CD4-positive, alpha-beta T cell (primary cell): ENCODE results near the gene ZNF804B. TPM values are rescaled to one million over a fixed set of nuclear protein-coding genes. Genes with fewer than 3 reads are reported as not detected.

Experiments used
- ATAC-seq: fragments of 200-7000 bp; cut with Tn5 transposase; one replicate; pipeline ENCODE4 v1.10.0; 2022; ENCODE audit warnings: mild to moderate bottlenecking; ENCODE audit not compliant: poor library complexity
- CTCF ChIA-PET: fragments of 350-600 bp; sonication (Branson Sonifier 250); formaldehyde crosslinking; loops from one replicate; lab custom pipeline; 2021; ENCODE audit warnings: antibody characterized with exemption, inconsistent platforms; lab: Charles Lee
- POLR2A ChIA-PET: fragments of 350-600 bp; sonication (Branson Sonifier 250); formaldehyde crosslinking; loops from one replicate; lab custom pipeline; 2021; ENCODE audit warnings: antibody characterized with exemption, inconsistent platforms; lab: Charles Lee
- DNase-seq, 14 experiments: peaks; one replicate each; pipeline ENCODE4 v3.0.0-alpha.2; 2013 to 2020; ENCODE audit warnings: mixed read lengths in 2 of 14
- H3K27ac ChIP-seq, 2 donors: one replicate each; pipeline versions ENCODE4 v1.5.1 to v1.7.0; 2013; ENCODE audit warnings: low read length in 2 of 2, low read depth in 1 of 2, mild to moderate bottlenecking in 1 of 2
- H3K27me3 ChIP-seq, 2 experiments: 1 replicate in 1 of 2; 2 replicates in 1 of 2; pipeline versions ENCODE4 v1.6.1 to v1.7.0; 2013; ENCODE audit warnings: low read length in 2 of 2, control low read depth in 1 of 2, mild to moderate bottlenecking in 1 of 2, moderate library complexity in 1 of 2; ENCODE audit not compliant: insufficient read depth in 2 of 2, control insufficient read depth in 1 of 2
- H3K36me3 ChIP-seq: one replicate; pipeline ENCODE4 v1.6.1; 2013; ENCODE audit warnings: low read length, control low read depth; ENCODE audit not compliant: insufficient read depth
- H3K4me1 ChIP-seq: one replicate; pipeline ENCODE4 v1.6.1; 2013; ENCODE audit warnings: low read length, control low read depth; ENCODE audit not compliant: insufficient read depth
- H3K4me3 ChIP-seq: one replicate; pipeline ENCODE4 v1.5.1; 2013; ENCODE audit warnings: mild to moderate bottlenecking, low read length, moderate library complexity
- H3K9me3 ChIP-seq, 2 experiments: 1 replicate in 1 of 2; 2 replicates in 1 of 2; pipeline versions ENCODE4 v1.6.1 to v1.7.0; 2013; ENCODE audit warnings: low read length in 2 of 2, mild to moderate bottlenecking in 2 of 2, control low read depth in 1 of 2, moderate library complexity in 1 of 2; ENCODE audit not compliant: control insufficient read depth in 1 of 2, insufficient read depth in 1 of 2
- H3K27ac Mint-ChIP-seq: one replicate; pipeline ENCODE4 v1.8.0; 2020; ENCODE audit warnings: mixed read lengths
- H3K27me3 Mint-ChIP-seq: one replicate; pipeline ENCODE4 v1.8.0; 2021; ENCODE audit warnings: mixed read lengths
- H3K36me3 Mint-ChIP-seq: one replicate; pipeline ENCODE4 v1.8.0; 2021; ENCODE audit warnings: low read depth, mixed read lengths
- H3K4me1 Mint-ChIP-seq: one replicate; pipeline ENCODE4 v1.8.0; 2021; ENCODE audit warnings: low read depth, mixed read lengths
- H3K4me3 Mint-ChIP-seq: one replicate; pipeline ENCODE4 v1.8.0; 2020; ENCODE audit warnings: mild to moderate bottlenecking, mixed read lengths
- H3K9me3 Mint-ChIP-seq: one replicate; pipeline ENCODE4 v1.8.0; 2020; ENCODE audit warnings: mixed read lengths
- CTCF ChIP-seq: fragments of 200-600 bp; IDR thresholded peaks from one replicate; pipeline ENCODE4 v1.8.0; 2022; ENCODE audit warnings: antibody characterized with exemption, mild to moderate bottlenecking
- intact Hi-C, 2 experiments: fragments of 100-400 bp; cut with DNase I in 1 of 2; cut with micrococcal nuclease in 1 of 2; formaldehyde crosslinking; loops; one replicate each; pipeline versions ENCODE4 v1.15.1 to v1.9.0; 2023 to 2025; cut with DNase I, micrococcal nuclease
- total RNA-seq, 174 experiments: library from RNA in 2 of 174; stranded (reverse) in 2 of 174; gene quantifications; one replicate each; pipeline ENCODE4 v1.2.3 and lab custom pipeline; 2021 to 2026

Gene ZNF804B
- total RNA-seq, 2 experiments from 2014 or later = not detected

- Mint-ChIP-seq H3K4me3 (no peak overlapping the region), H3K4me1 (no peaks in the 10 kb centered on the region), H3K36me3 (no peaks in the 10 kb centered on the region), H3K27ac (no peak overlapping the region), H3K9me3 (no peaks in the 10 kb centered on the region), H3K27me3 (no peaks in the 10 kb centered on the region)
- POLR2A ChIA-PET = no interaction called here
- TF ChIP-seq CTCF = no peak
- DNase-seq = no peak
- Histone ChIP-seq H3K4me1 (no peaks in the 10 kb centered on the region), H3K4me3 (no peak overlapping the region), H3K36me3 (no peaks in the 10 kb centered on the region), H3K9me3 (no peaks in the 10 kb centered on the region), H3K27ac (no peak overlapping the region), H3K27me3 (no peaks in the 10 kb centered on the region)
- no peak for ATAC-seq
- intact Hi-C loops = no loop called here
- CTCF ChIA-PET = interaction anchor here (1.0 kb wide), 1 partner anchor 12 kb away, joined by 3 read pairs; no protein-coding TSS in a partner anchor
Measured at GRCh38 chr7:89064831-89065230, 305.3 kb downstream of the ZNF804B start.

GRCh38 chr7:89067048-89067447 is 307.5 kb downstream of the ZNF804B start:
- intact Hi-C loops = no loop called here
- DNase-seq (no peak), ATAC-seq (no peak)
- Mint-ChIP-seq H3K9me3 (no peaks in the 10 kb centered on the region), H3K27ac (no peak overlapping the region), H3K36me3 (no peaks in the 10 kb centered on the region), H3K4me3 (no peak overlapping the region), H3K4me1 (no peaks in the 10 kb centered on the region), H3K27me3 (no peaks in the 10 kb centered on the region)
- H3K9me3 ChIP-seq = no peaks in the 10 kb centered on the region
- no peak for TF ChIP-seq CTCF
- no peak overlapping the region for H3K4me3 ChIP-seq
- H3K4me1 ChIP-seq = no peaks in the 10 kb centered on the region
- H3K36me3 ChIP-seq = no peaks in the 10 kb centered on the region
- CTCF ChIA-PET = no interaction called here
- no peaks in the 10 kb centered on the region for H3K27me3 ChIP-seq
- POLR2A ChIA-PET = no interaction called here
- no peak overlapping the region for H3K27ac ChIP-seq

- H3K36me3 ChIP-seq = no peaks in the 10 kb centered on the region
- intact Hi-C loops = no loop called here
- no peak overlapping the region for H3K27ac Mint-ChIP-seq
- no peak overlapping the region for H3K4me3 Mint-ChIP-seq
- no peak for ATAC-seq
- no peak for TF ChIP-seq CTCF
- peaks cover 6% of the 10 kb centered on the region for H3K9me3 Mint-ChIP-seq
- H3K27me3 ChIP-seq = no peaks in the 10 kb centered on the region
- H3K9me3 ChIP-seq = peaks cover 0 to 3% of the 10 kb centered on the region in 2 experiments
- no peak overlapping the region for H3K4me3 ChIP-seq
- no peak for DNase-seq
- CTCF ChIA-PET = no interaction called here
- no peaks in the 10 kb centered on the region for H3K36me3 Mint-ChIP-seq
- H3K27me3 Mint-ChIP-seq = no peaks in the 10 kb centered on the region
- H3K4me1 Mint-ChIP-seq = no peaks in the 10 kb centered on the region
- H3K4me1 ChIP-seq = no peaks in the 10 kb centered on the region
- no peak overlapping the region for H3K27ac ChIP-seq
- POLR2A ChIA-PET = no interaction called here
Measured at GRCh38 chr7:89072081-89072480, 312.6 kb downstream of the ZNF804B start.
